K562 treated with DMSO at 1 percent for 12 hours (cell line): ENCODE results near the gene ALOX12. TPM values are rescaled to one million over a fixed set of nuclear protein-coding genes. Genes with fewer than 3 reads are reported as not detected.

ENCODE experiments used
- total RNA-seq: library from RNA; unstranded; fragments of 300-600 nt; gene quantifications from 2 replicates; pipeline ENCODE4 v1.2.3, GENCODE V29; 2022; ENCODE audit not compliant: insufficient read depth

Gene ALOX12, protein sequence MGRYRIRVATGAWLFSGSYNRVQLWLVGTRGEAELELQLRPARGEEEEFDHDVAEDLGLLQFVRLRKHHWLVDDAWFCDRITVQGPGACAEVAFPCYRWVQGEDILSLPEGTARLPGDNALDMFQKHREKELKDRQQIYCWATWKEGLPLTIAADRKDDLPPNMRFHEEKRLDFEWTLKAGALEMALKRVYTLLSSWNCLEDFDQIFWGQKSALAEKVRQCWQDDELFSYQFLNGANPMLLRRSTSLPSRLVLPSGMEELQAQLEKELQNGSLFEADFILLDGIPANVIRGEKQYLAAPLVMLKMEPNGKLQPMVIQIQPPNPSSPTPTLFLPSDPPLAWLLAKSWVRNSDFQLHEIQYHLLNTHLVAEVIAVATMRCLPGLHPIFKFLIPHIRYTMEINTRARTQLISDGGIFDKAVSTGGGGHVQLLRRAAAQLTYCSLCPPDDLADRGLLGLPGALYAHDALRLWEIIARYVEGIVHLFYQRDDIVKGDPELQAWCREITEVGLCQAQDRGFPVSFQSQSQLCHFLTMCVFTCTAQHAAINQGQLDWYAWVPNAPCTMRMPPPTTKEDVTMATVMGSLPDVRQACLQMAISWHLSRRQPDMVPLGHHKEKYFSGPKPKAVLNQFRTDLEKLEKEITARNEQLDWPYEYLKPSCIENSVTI
- 1.4 and 3.1 TPM in 2 replicates for total RNA-seq

DNA sequence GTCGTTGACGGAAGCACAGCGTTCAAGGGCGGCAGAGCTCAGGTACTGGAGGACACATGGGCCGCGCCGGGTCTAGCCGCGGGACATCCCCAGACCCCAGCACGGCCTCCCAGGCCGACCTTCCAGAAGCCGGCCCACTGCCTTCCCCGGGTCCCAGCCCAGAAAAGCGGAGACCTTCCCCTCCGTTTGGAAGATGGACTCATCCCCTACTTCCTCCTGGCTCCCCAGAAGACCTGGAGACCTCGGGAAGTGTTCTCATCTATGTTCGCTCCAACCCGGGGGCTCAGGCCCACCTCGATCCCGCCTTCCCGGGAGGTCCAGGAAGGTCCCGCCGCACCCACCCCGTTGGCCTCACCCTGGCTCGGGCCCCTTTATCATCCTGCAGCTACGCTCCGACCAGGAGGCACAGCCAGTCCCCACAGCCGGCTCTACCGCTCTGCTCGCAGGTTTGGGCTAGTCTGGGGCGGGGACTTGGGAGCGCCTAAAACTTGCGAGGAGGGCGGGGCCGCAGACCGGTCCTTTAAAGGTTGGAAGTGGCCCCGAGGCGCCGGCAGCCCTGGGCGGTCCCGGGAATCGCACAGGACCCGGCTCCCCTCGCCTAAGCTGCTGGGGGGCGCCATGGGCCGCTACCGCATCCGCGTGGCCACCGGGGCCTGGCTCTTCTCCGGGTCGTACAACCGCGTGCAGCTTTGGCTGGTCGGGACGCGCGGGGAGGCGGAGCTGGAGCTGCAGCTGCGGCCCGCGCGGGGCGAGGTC lies at the start of gene ALOX12:
Gene ALOX12, plus strand, starts transcription at position 550 of the 756 bp plus-strand sequence. Its CDS starts 69 bp downstream, at position 619.

GRCh38 chr17:7022781-7023571 lies 27.1 kb downstream of the ALOX12 start, which contains the start of gene BCL6B:
BCL6B (plus strand) TSS chr17:7023050; CDS start chr17:7023672, 622 bp downstream.

GRCh38 chr17:7035591-7036368 lies 39.9 kb downstream of the ALOX12 start, which contains the start of gene SLC16A13:
SLC16A13 (plus strand) TSS chr17:7036015; CDS start chr17:7036383, 368 bp downstream.

GRCh38 chr17:7043497-7044198 lies 47.8 kb downstream of the ALOX12 start, which contains the start of gene SLC16A11:
SLC16A11 (minus strand) TSS chr17:7044092; CDS start chr17:7043513, 579 bp downstream.

Other genes starting within 250 kb of the ALOX12 start
- 0.52 TPM in 1 of 2 replicates, not detected in the other for gene XAF1, start 240.0 kb upstream of the ALOX12 start, total RNA-seq
- not detected in 2 replicates for gene FBXO39, start 219.8 kb upstream of the ALOX12 start, total RNA-seq
- not detected in 2 replicates for gene TEKT1, start 164.3 kb upstream of the ALOX12 start, total RNA-seq
- 299 and 329 TPM in 2 replicates for gene RNASEK, start 16.6 kb downstream of the ALOX12 start, total RNA-seq
- gene BCL6B, start 27.0 kb downstream of the ALOX12 start, total RNA-seq: 0.22 and 0.97 TPM in 2 replicates
- 5.3 and 5.5 TPM in 2 replicates for gene SLC16A13, start 40.0 kb downstream of the ALOX12 start, total RNA-seq
- not detected in 2 replicates for gene SLC16A11, start 48.0 kb downstream of the ALOX12 start, total RNA-seq
- not detected in 2 replicates for gene CLEC10A, start 84.2 kb downstream of the ALOX12 start, total RNA-seq
- not detected in 2 replicates for gene ASGR2, start 118.8 kb downstream of the ALOX12 start, total RNA-seq
- gene ASGR1, start 183.3 kb downstream of the ALOX12 start, total RNA-seq: not detected in 2 replicates
- 2.6 and 2.8 TPM in 2 replicates for gene DLG4, start 223.8 kb downstream of the ALOX12 start, total RNA-seq
- 256 and 286 TPM in 2 replicates for gene ACADVL, start 223.9 kb downstream of the ALOX12 start, total RNA-seq
- 32.1 and 61.1 TPM in 2 replicates for gene DVL2, start 238.5 kb downstream of the ALOX12 start, total RNA-seq
- gene PHF23, start 243.4 kb downstream of the ALOX12 start, total RNA-seq: 23.0 and 29.8 TPM in 2 replicates
- 233 and 263 TPM in 2 replicates for gene GABARAP, start 246.4 kb downstream of the ALOX12 start, total RNA-seq